Measurements from ENCODE around the gene HBEGF.

DNA sequence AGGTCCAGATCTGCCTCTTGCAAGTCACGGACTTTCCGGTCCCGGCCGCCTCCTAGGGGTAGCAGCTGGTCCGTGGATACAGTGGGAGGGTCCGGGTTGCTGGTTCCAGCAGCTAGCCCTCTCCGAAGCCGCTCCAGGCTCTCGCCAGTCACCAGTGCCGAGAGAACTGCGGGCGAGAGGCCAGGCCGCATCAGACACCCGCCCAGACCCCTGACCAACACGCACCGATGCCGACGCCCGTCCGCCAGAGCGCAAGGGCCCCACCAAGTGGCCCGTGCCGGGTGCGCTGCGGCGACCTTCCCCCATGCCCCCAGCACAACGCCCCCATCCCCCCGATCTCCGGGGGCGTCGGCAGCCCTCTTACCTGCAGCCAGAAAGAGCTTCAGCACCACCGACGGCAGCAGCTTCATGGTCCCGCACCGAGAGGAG, 470 bp downstream of the HBEGF start:
- TF ChIP-seq EZH2phosphoT487 (IDR thresholded peaks at IDR 0.05; ENCODE audit: insufficient read depth, low read depth) (no peak), EZH2 (IDR thresholded peaks at IDR 0.05; ENCODE audit: insufficient read depth, poor library complexity, severe bottlenecking) (no peak)

Measured in GM23248 (cell line).